Neural progenitor cell (in vitro differentiated cells): ENCODE results near the gene LRRTM4. TPM values are rescaled to one million over a fixed set of nuclear protein-coding genes. Genes with fewer than 3 reads are reported as not detected.

Source experiments
- DNase-seq: peaks from one replicate; pipeline ENCODE4 v3.0.0-alpha.2; 2016; ENCODE audit warnings: low spot score
- H2AFZ ChIP-seq: fragments of 200-600 bp; sonication (generic); replicated peaks from 2 replicates; pipeline ENCODE4 v1.6.1; 2016; ENCODE audit warnings: antibody characterized with exemption
- H3F3A ChIP-seq: fragments of 200-600 bp; sonication (generic); 2 replicates; pipeline ENCODE4 v1.6.1; 2016; ENCODE audit warnings: antibody characterized with exemption, low read depth
- H3K27ac ChIP-seq: fragments of 200-600 bp; sonication (generic); 2 replicates; pipeline ENCODE4 v1.5.1; 2016; ENCODE audit warnings: mild to moderate bottlenecking
- H3K27me3 ChIP-seq: fragments of 200-600 bp; sonication (generic); 2 replicates; pipeline ENCODE4 v1.6.1; 2016; ENCODE audit warnings: mild to moderate bottlenecking, moderate library complexity
- H3K36me3 ChIP-seq: fragments of 200-600 bp; sonication (generic); 2 replicates; pipeline ENCODE4 v1.5.1; 2016
- H3K4me1 ChIP-seq: fragments of 200-600 bp; sonication (generic); 2 replicates; pipeline ENCODE4 v1.6.1; 2016; ENCODE audit warnings: mixed run types
- H3K4me2 ChIP-seq: fragments of 200-600 bp; sonication (generic); 2 replicates; pipeline ENCODE4 v1.6.1; 2016
- H3K4me3 ChIP-seq: fragments of 200-600 bp; sonication (generic); 2 replicates; pipeline ENCODE4 v1.5.1; 2016
- H3K79me2 ChIP-seq: fragments of 200-600 bp; sonication (generic); 2 replicates; pipeline ENCODE4 v1.6.1; 2016; ENCODE audit warnings: low read depth
- H3K9ac ChIP-seq: fragments of 200-600 bp; sonication (generic); 2 replicates; pipeline ENCODE4 v1.6.1; 2016
- H3K9me3 ChIP-seq: fragments of 200-600 bp; sonication (generic); 2 replicates; pipeline ENCODE4 v1.5.1; 2016; ENCODE audit warnings: low read depth
- H4K20me1 ChIP-seq: fragments of 200-600 bp; sonication (generic); 2 replicates; pipeline ENCODE4 v1.6.1; 2016; ENCODE audit warnings: low read depth
- H3K27ac Mint-ChIP-seq: 3 replicates; pipeline ENCODE4 v1.8.0; 2021; ENCODE audit warnings: mixed read lengths
- H3K27me3 Mint-ChIP-seq: 2 replicates; pipeline ENCODE4 v1.8.0; 2022; ENCODE audit warnings: low read depth, mild to moderate bottlenecking, inconsistent platforms, moderate library complexity, mixed read lengths; ENCODE audit not compliant: insufficient read depth
- H3K36me3 Mint-ChIP-seq: 3 replicates; pipeline ENCODE4 v1.8.0; 2021; ENCODE audit warnings: mixed read lengths
- H3K4me1 Mint-ChIP-seq: 3 replicates; pipeline ENCODE4 v1.8.0; 2021; ENCODE audit warnings: mixed read lengths
- H3K4me3 Mint-ChIP-seq: 3 replicates; pipeline ENCODE4 v1.8.0; 2021; ENCODE audit warnings: mild to moderate bottlenecking, moderate library complexity, mixed read lengths
- H3K9me3 Mint-ChIP-seq: 3 replicates; pipeline ENCODE4 v1.8.0; 2020; ENCODE audit warnings: mixed read lengths
- CTCF ChIP-seq: fragments of 200-600 bp; sonication (generic); IDR thresholded peaks from 2 replicates; pipeline ENCODE4 v1.5.1; 2017; ENCODE audit warnings: antibody characterized with exemption, mild to moderate bottlenecking
- EZH2 ChIP-seq: fragments of 200-600 bp; sonication (generic); IDR thresholded peaks from 2 replicates; pipeline ENCODE4 v1.6.1; 2017; ENCODE audit warnings: antibody characterized with exemption, mild to moderate bottlenecking, moderate library complexity
- EZH2phosphoT487 ChIP-seq: fragments of 200-600 bp; sonication (generic); IDR thresholded peaks from 2 replicates; pipeline ENCODE4 v1.6.1; 2017; ENCODE audit warnings: antibody characterized with exemption
- total RNA-seq: library from RNA; depleted of rRNA; stranded (reverse); fragments of >200 nt; gene quantifications from 2 replicates; pipeline ENCODE4 v1.2.3, GENCODE V29; 2015; ENCODE audit warnings: low replicate concordance

Gene LRRTM4
- total RNA-seq, 1 donor from 2014 or later: 20.4 TPM

GRCh38 chr2:76733736-76734135 is 788.4 kb downstream of the LRRTM4 start:
- no peaks in the 10 kb centered on the region for H3K27me3 Mint-ChIP-seq
- H3K9ac ChIP-seq: no peak overlapping the region

GRCh38 chr2:76731157-76731556 is 791.0 kb downstream of the LRRTM4 start:
- Histone ChIP-seq H4K20me1 (no peaks in the 10 kb centered on the region), H3K36me3 (no peaks in the 10 kb centered on the region), H3K79me2 (no peaks in the 10 kb centered on the region), H2AFZ (no peak overlapping the region), H3K9ac (no peak overlapping the region), H3K4me2 (no peak overlapping the region), H3K4me3 (no peak overlapping the region), H3K27me3 (no peaks in the 10 kb centered on the region), H3K9me3 (no peaks in the 10 kb centered on the region), H3F3A (no peaks in the 10 kb centered on the region), H3K27ac (no peak overlapping the region), H3K4me1 (peaks cover 5% of the 10 kb centered on the region)
- Mint-ChIP-seq H3K4me3 (no peak overlapping the region), H3K9me3 (peaks cover 5% of the 10 kb centered on the region), H3K36me3 (no peaks in the 10 kb centered on the region), H3K4me1 (peaks cover 3% of the 10 kb centered on the region), H3K27ac (no peak overlapping the region), H3K27me3 (no peaks in the 10 kb centered on the region)
- no peak for DNase-seq
- TF ChIP-seq CTCF (no peak), EZH2phosphoT487 (no peak), EZH2 (no peak)

More at GRCh38 chr2:76733736-76734135, 788.4 kb downstream of the LRRTM4 start:
- no peak overlapping the region for H3K4me2 ChIP-seq
- no peak overlapping the region for H3K4me3 ChIP-seq
- H4K20me1 ChIP-seq: no peaks in the 10 kb centered on the region
- no peak overlapping the region for H2AFZ ChIP-seq
- no peak overlapping the region for H3K27ac Mint-ChIP-seq
- no peak overlapping the region for H3K4me3 Mint-ChIP-seq
- H3K79me2 ChIP-seq: no peaks in the 10 kb centered on the region
- H3F3A ChIP-seq: no peaks in the 10 kb centered on the region
- no peaks in the 10 kb centered on the region for H3K36me3 Mint-ChIP-seq
- no peaks in the 10 kb centered on the region for H3K9me3 Mint-ChIP-seq
- H3K27ac ChIP-seq: no peak overlapping the region
- H3K9me3 ChIP-seq: no peaks in the 10 kb centered on the region
- H3K27me3 ChIP-seq: no peaks in the 10 kb centered on the region
- DNase-seq: no peak
- peaks cover 3% of the 10 kb centered on the region for H3K4me1 Mint-ChIP-seq
- H3K36me3 ChIP-seq: no peaks in the 10 kb centered on the region
- H3K4me1 ChIP-seq: peaks cover 5% of the 10 kb centered on the region
- TF ChIP-seq EZH2: no peak
- no peak for TF ChIP-seq CTCF
- no peak for TF ChIP-seq EZH2phosphoT487

- Histone ChIP-seq H3K27me3 (no peaks in the 10 kb centered on the region), H3K4me2 (no peak overlapping the region), H3F3A (no peaks in the 10 kb centered on the region), H3K9me3 (no peaks in the 10 kb centered on the region), H3K4me3 (no peak overlapping the region), H4K20me1 (no peaks in the 10 kb centered on the region), H3K9ac (no peak overlapping the region), H3K36me3 (no peaks in the 10 kb centered on the region), H3K4me1 (peaks cover 5% of the 10 kb centered on the region), H3K79me2 (no peaks in the 10 kb centered on the region), H3K27ac (no peak overlapping the region), H2AFZ (no peak overlapping the region)
- peaks cover 3% of the 10 kb centered on the region for H3K4me1 Mint-ChIP-seq
- H3K4me3 Mint-ChIP-seq: no peak overlapping the region
- TF ChIP-seq EZH2 (no peak), EZH2phosphoT487 (no peak), CTCF (no peak)
- DNase-seq: no peak
- H3K36me3 Mint-ChIP-seq: no peaks in the 10 kb centered on the region
- no peaks in the 10 kb centered on the region for H3K27me3 Mint-ChIP-seq
- no peak overlapping the region for H3K27ac Mint-ChIP-seq
- H3K9me3 Mint-ChIP-seq: peaks cover 5% of the 10 kb centered on the region
These were observed 792.2 kb downstream of the LRRTM4 start for GRCh38 chr2:76730021-76730420.
